ENCODE data around the gene NUDT17.

The NUDT17 gene

DNA sequence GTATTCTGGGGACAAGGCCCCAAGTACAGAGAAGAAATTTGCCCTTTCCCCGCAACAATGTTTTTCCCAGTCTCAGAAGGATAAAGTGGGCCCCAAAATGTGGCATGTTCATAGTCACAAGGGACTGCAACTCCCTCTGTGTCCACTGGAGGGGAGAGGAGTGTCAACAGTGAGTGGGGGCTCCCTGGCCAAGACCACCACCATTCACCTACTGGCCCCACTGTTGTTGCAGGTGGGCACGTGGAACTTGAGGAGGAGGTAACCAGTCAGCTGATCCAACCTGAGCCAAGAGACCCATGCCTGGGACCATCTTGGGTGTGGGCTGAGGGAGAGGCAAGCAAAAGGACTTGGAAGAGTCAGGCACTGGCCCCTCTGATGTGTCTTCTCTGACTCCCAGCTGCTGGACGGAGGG lies 777 bp downstream of the NUDT17 start:
- peaks cover 12% of the 10 kb centered on the region; the same call in 1 of the 2 replicates for H3K36me3 ChIP-seq (ENCODE audit: insufficient read depth)
- peak overlapping the region; percentile 61 for H3K4me2 ChIP-seq
- H3K79me2 ChIP-seq (ENCODE audit: insufficient read depth, low read depth), result no peaks in the 10 kb centered on the region
- H4K20me1 ChIP-seq (ENCODE audit: insufficient read depth), result no peaks in the 10 kb centered on the region
- peak overlapping the region; percentile 99 for H3K4me3 ChIP-seq (IDR thresholded peaks at IDR 0.05; ENCODE audit: insufficient read depth, low read depth, low read length)
- H3K27me3 ChIP-seq (ENCODE audit: insufficient read depth, low read depth), result no peaks in the 10 kb centered on the region
- peak overlapping the region; percentile 82 for H2AFZ ChIP-seq (ENCODE audit: low read depth)
- H3K27ac ChIP-seq, result peak overlapping the region; percentile 11; the same call in 1 of the 2 replicates
- peak; percentile 99 for TF ChIP-seq CTCF (conservative IDR thresholded peaks at IDR 0.05; ENCODE audit: low read depth, low read length)
- peak overlapping the region; percentile 59 for H3K9ac ChIP-seq
- peaks cover 35% of the 10 kb centered on the region for H3K4me1 ChIP-seq (ENCODE audit: low read depth, poor library complexity, severe bottlenecking)

DNA sequence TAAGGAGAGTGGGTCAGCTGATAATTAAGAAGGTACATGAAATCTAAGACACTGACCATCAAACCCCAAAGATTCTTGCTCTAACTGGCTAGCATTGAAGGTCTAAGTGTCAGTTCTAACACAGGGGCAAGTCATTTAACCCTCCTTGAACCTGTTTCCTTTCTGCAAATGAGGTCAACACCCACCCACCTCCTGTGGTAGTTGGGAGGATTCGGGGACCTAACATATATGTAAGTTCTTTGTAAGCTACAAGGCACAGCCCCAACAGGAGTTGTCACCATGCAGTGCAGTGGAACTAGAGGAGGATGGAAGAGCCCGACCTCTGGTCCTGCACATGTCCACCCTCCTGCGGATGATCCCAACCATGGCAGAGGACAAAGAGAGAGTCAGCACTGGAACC lies 2.4 kb downstream of the NUDT17 start:
- TF ChIP-seq CTCF (conservative IDR thresholded peaks at IDR 0.05; ENCODE audit: low read depth, low read length), result no peak
- Histone ChIP-seq H4K20me1 (ENCODE audit: insufficient read depth) (no peaks in the 10 kb centered on the region), H3K27me3 (ENCODE audit: insufficient read depth, low read depth) (no peaks in the 10 kb centered on the region), H3K79me2 (ENCODE audit: insufficient read depth, low read depth) (no peaks in the 10 kb centered on the region), H3K9ac (no peak overlapping the region), H3K4me3 (IDR thresholded peaks at IDR 0.05; ENCODE audit: insufficient read depth, low read depth, low read length) (no peak overlapping the region), H2AFZ (ENCODE audit: low read depth) (no peak overlapping the region), H3K4me1 (ENCODE audit: low read depth, poor library complexity, severe bottlenecking) (peaks cover 35% of the 10 kb centered on the region), H3K4me2 (no peak overlapping the region), H3K36me3 (ENCODE audit: insufficient read depth) (peaks cover 3% of the 10 kb centered on the region; the same call in 1 of the 2 replicates), H3K27ac (no peak overlapping the region)

DNA sequence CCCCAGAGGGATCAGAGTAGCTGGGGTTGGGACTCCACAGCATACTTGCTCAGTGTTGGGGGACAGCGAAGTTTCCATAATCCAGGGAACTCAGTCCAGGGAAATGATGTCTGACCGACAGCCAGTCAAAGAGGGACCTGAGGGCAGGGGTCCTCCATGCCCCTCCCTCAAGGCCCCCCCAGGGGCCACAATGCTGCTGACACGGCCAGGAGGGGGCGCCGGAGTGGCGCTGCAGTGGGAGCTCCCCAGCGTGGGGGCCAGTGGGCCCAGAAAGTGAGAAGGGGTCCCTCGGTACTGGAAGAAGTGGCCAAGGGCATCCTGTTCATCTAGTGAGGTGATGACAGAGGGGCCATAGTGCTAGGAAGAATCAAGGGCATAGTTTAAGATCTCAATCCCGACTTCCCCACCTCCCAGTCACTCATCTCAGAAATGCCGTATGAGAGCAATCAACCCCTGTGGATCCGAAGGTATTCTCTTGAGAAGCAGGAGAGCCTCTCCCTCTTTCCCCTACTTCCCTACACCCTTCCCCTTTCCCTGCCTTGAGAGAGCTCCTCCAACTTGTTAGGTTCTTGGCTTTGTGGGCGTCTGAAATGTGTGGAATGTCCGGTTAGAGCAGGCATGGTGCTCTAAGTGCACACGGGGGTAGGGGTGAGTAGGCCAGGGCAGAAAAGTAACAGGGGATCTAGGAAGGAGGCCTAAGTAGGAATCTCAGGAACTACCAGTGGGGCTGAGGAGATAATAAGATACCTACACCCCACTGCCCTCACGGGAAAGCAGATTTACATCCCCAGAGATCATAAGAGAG lies 4.1 kb downstream of the NUDT17 start:
- H3K36me3 ChIP-seq (ENCODE audit: insufficient read depth), result peaks cover 3% of the 10 kb centered on the region; the same call in 1 of the 2 replicates
- no peaks in the 10 kb centered on the region for H4K20me1 ChIP-seq (ENCODE audit: insufficient read depth)
- H3K4me1 ChIP-seq (ENCODE audit: low read depth, poor library complexity, severe bottlenecking), result peaks cover 17% of the 10 kb centered on the region
- H3K27me3 ChIP-seq (ENCODE audit: insufficient read depth, low read depth), result no peaks in the 10 kb centered on the region
- H2AFZ ChIP-seq (ENCODE audit: low read depth), result no peak overlapping the region
- peak; percentile 85 for TF ChIP-seq CTCF (conservative IDR thresholded peaks at IDR 0.05; ENCODE audit: low read depth, low read length)
- H3K79me2 ChIP-seq (ENCODE audit: insufficient read depth, low read depth), result no peaks in the 10 kb centered on the region
- no peak overlapping the region for H3K9ac ChIP-seq
- no peak overlapping the region for H3K27ac ChIP-seq
- no peak overlapping the region for H3K4me3 ChIP-seq (IDR thresholded peaks at IDR 0.05; ENCODE audit: insufficient read depth, low read depth, low read length)
- no peak overlapping the region for H3K4me2 ChIP-seq

DNA sequence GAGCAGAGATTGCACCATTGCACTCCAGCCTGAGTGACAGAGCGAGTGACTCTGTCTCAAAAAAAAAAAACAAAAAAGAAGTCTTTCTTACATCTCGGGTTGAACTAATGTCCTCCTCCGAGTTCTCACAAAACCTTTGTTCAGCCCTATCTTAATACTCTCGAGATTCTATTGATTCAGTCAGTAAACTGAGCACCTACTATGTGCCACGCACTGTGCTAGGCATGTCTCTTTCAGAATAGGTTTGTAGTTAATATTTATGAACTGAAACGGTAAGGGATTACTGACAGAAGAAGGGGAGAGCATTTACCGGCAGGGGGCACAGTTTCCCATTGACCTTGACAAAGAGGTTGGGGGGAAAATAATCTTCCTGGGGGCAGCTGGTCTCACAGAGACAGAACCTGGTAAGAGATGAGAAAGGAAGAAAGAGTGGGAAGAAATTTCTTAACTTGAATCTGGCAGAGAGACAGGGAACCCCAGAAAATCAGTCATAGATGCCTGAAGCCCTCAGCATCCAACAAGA lies 10.1 kb downstream of the NUDT17 start:
- H3K4me1 ChIP-seq (ENCODE audit: low read depth, poor library complexity, severe bottlenecking), result peaks cover 15% of the 10 kb centered on the region
- H3K4me2 ChIP-seq, result no peak overlapping the region
- no peaks in the 10 kb centered on the region for H3K27me3 ChIP-seq (ENCODE audit: insufficient read depth, low read depth)
- no peaks in the 10 kb centered on the region for H3K79me2 ChIP-seq (ENCODE audit: insufficient read depth, low read depth)
- H3K36me3 ChIP-seq (ENCODE audit: insufficient read depth), result peaks cover 7% of the 10 kb centered on the region; the same call in 1 of the 2 replicates
- peak; percentile 52 for TF ChIP-seq CTCF (conservative IDR thresholded peaks at IDR 0.05; ENCODE audit: low read depth, low read length)
- H4K20me1 ChIP-seq (ENCODE audit: insufficient read depth), result no peaks in the 10 kb centered on the region
- H2AFZ ChIP-seq (ENCODE audit: low read depth), result no peak overlapping the region
- no peak overlapping the region for H3K27ac ChIP-seq
- no peak overlapping the region for H3K4me3 ChIP-seq (IDR thresholded peaks at IDR 0.05; ENCODE audit: insufficient read depth, low read depth, low read length)
- H3K9ac ChIP-seq, result no peak overlapping the region

All from KMS-11 (cell line).